ENCODE results near the gene ZDHHC18.
A peak's percentile ranks its signal among the peaks of the same experiment; 100 is the strongest.
"Not testable (repeated sequence)": the region's sequence is repeated elsewhere in the genome, so short reads cannot be mapped to it uniquely, and the experiment has no call there.

The ZDHHC18 gene

GRCh38 chr1:26797627-26798026, 28.9 kb upstream of the ZDHHC18 start:
- H3K27ac Mint-ChIP-seq: peak overlapping the region in 2 of 3 experiments; percentile 34 to 48
- H3K4me3 Mint-ChIP-seq: no peak overlapping the region

GRCh38 chr1:26799479-26800142, 26.9 kb upstream of the ZDHHC18 start:
- H3K9me3 Mint-ChIP-seq: peaks cover 3% of the 10 kb centered on the region
- peak overlapping the region in 1 of 3 experiments; percentile 29 for H3K4me3 Mint-ChIP-seq

More at GRCh38 chr1:26797627-26798026, 28.9 kb upstream of the ZDHHC18 start:
- peaks cover 3% of the 10 kb centered on the region for H3K9me3 Mint-ChIP-seq
- H3K4me1 Mint-ChIP-seq: peaks cover 22% of the 10 kb centered on the region
- TF ChIP-seq CTCF (IDR thresholded peaks at IDR 0.05; ENCODE audit: unreplicated experiment in 3 of 3): no peak
- no peaks in the 10 kb centered on the region for H3K27me3 Mint-ChIP-seq (ENCODE audit: low read depth)
- peaks cover 27% of the 10 kb centered on the region for H3K36me3 Mint-ChIP-seq (ENCODE audit: low read depth)

GRCh38 chr1:26803932-26804331, 22.6 kb upstream of the ZDHHC18 start:
- Mint-ChIP-seq H3K36me3 (ENCODE audit: low read depth) (peaks cover 23% of the 10 kb centered on the region), H3K4me1 (peaks cover 16% of the 10 kb centered on the region)
- H3K4me3 Mint-ChIP-seq; H3K27ac Mint-ChIP-seq; H3K9me3 Mint-ChIP-seq; H3K27me3 Mint-ChIP-seq (ENCODE audit: low read depth): not testable (repeated sequence)

More at GRCh38 chr1:26799479-26800142, 26.9 kb upstream of the ZDHHC18 start:
- peaks cover 25% of the 10 kb centered on the region for H3K36me3 Mint-ChIP-seq (ENCODE audit: low read depth)
- no peaks in the 10 kb centered on the region for H3K27me3 Mint-ChIP-seq (ENCODE audit: low read depth)
- TF ChIP-seq CTCF (IDR thresholded peaks at IDR 0.05; ENCODE audit: unreplicated experiment in 3 of 3): no peak
- H3K4me1 Mint-ChIP-seq: peaks cover 22% of the 10 kb centered on the region
- peak overlapping the region; percentile 26 to 69 (median 51) for H3K27ac Mint-ChIP-seq

- not testable (repeated sequence) for H3K27ac Mint-ChIP-seq; H3K9me3 Mint-ChIP-seq; H3K27me3 Mint-ChIP-seq (ENCODE audit: low read depth); H3K4me3 Mint-ChIP-seq; H3K4me1 Mint-ChIP-seq
- peaks cover 10% of the 10 kb centered on the region for H3K36me3 Mint-ChIP-seq (ENCODE audit: low read depth)
- TF ChIP-seq CTCF (IDR thresholded peaks at IDR 0.05; ENCODE audit: unreplicated experiment in 3 of 3): peak; percentile 60 to 74 (median 63)
Measured at GRCh38 chr1:26810105-26810504, 16.4 kb upstream of the ZDHHC18 start.

- H3K4me1 Mint-ChIP-seq: no peaks in the 10 kb centered on the region
- H3K4me3 Mint-ChIP-seq: no peak overlapping the region
- peaks cover 3% of the 10 kb centered on the region for H3K27me3 Mint-ChIP-seq (ENCODE audit: low read depth)
- no peaks in the 10 kb centered on the region for H3K9me3 Mint-ChIP-seq
- no peak for TF ChIP-seq CTCF (IDR thresholded peaks at IDR 0.05; ENCODE audit: unreplicated experiment in 3 of 3)
- H3K27ac Mint-ChIP-seq: no peak overlapping the region
- H3K36me3 Mint-ChIP-seq (ENCODE audit: low read depth): peaks cover 7% of the 10 kb centered on the region
Measured at GRCh38 chr1:26811057-26811456, 15.4 kb upstream of the ZDHHC18 start.

GRCh38 chr1:26811708-26812107, 14.8 kb upstream of the ZDHHC18 start:
- Mint-ChIP-seq H3K4me1 (no peaks in the 10 kb centered on the region), H3K27me3 (ENCODE audit: low read depth) (peaks cover 4% of the 10 kb centered on the region), H3K4me3 (no peak overlapping the region), H3K27ac (no peak overlapping the region), H3K9me3 (peaks cover 3% of the 10 kb centered on the region), H3K36me3 (ENCODE audit: low read depth) (peaks cover 5% of the 10 kb centered on the region)
- TF ChIP-seq CTCF (IDR thresholded peaks at IDR 0.05; ENCODE audit: unreplicated experiment in 3 of 3): no peak

Data from nephron (organoid).